KMS-11 (cell line): ENCODE results near the gene OR9Q1.

Source experiments
- H2AFZ ChIP-seq: fragments of 200-600 bp; sonication (generic); 2 replicates; pipeline ENCODE4 v1.6.1; 2016; ENCODE audit warnings: antibody characterized with exemption, mixed run types, low read depth
- H3K27ac ChIP-seq: fragments of 200-600 bp; sonication (generic); 2 replicates; pipeline ENCODE4 v1.6.1; 2016; ENCODE audit warnings: mild to moderate bottlenecking, mixed run types
- H3K27me3 ChIP-seq: fragments of 200-600 bp; sonication (generic); 2 replicates; pipeline ENCODE4 v1.6.1; 2017; ENCODE audit warnings: mild to moderate bottlenecking, low read depth, mixed run types, moderate library complexity; ENCODE audit not compliant: insufficient read depth
- H3K36me3 ChIP-seq: fragments of 200-600 bp; sonication (generic); 2 replicates; pipeline ENCODE4 v1.6.1; 2017; ENCODE audit warnings: mild to moderate bottlenecking, mixed run types; ENCODE audit not compliant: insufficient read depth
- H3K4me1 ChIP-seq: fragments of 200-600 bp; sonication (generic); 2 replicates; pipeline ENCODE4 v1.6.1; 2016; ENCODE audit warnings: mild to moderate bottlenecking, low read depth, mixed run types; ENCODE audit not compliant: poor library complexity, severe bottlenecking
- H3K4me2 ChIP-seq: fragments of 200-600 bp; sonication (generic); 2 replicates; pipeline ENCODE4 v1.7.0; 2016; ENCODE audit warnings: mild to moderate bottlenecking, mixed run types
- H3K4me3 ChIP-seq: fragments of 200-600 bp; sonication (generic); IDR thresholded peaks from 2 replicates; pipeline ENCODE4 v1.6.1; 2017; ENCODE audit warnings: low read depth, low read length, mixed read lengths; ENCODE audit not compliant: insufficient read depth
- H3K79me2 ChIP-seq: fragments of 200-600 bp; sonication (generic); 2 replicates; pipeline ENCODE4 v1.6.1; 2016; ENCODE audit warnings: low read depth, mixed run types; ENCODE audit not compliant: insufficient read depth
- H3K9ac ChIP-seq: fragments of 200-600 bp; sonication (generic); 2 replicates; pipeline ENCODE4 v1.6.1; 2016; ENCODE audit warnings: mild to moderate bottlenecking, mixed run types
- H4K20me1 ChIP-seq: fragments of 200-600 bp; sonication (generic); 2 replicates; pipeline ENCODE4 v1.6.1; 2016; ENCODE audit warnings: mild to moderate bottlenecking, mixed run types; ENCODE audit not compliant: insufficient read depth
- CTCF ChIP-seq: fragments of 200-600 bp; sonication (generic); conservative IDR thresholded peaks from 2 replicates; pipeline ENCODE4 v1.6.1; 2017; ENCODE audit warnings: low read depth, mild to moderate bottlenecking, antibody characterized with exemption, low read length, moderate library complexity, mixed read lengths

Gene OR9Q1

GRCh38 chr11:58067685-58068084 is 44.0 kb downstream of the OR9Q1 start:
- TF ChIP-seq CTCF, result no peak

DNA sequence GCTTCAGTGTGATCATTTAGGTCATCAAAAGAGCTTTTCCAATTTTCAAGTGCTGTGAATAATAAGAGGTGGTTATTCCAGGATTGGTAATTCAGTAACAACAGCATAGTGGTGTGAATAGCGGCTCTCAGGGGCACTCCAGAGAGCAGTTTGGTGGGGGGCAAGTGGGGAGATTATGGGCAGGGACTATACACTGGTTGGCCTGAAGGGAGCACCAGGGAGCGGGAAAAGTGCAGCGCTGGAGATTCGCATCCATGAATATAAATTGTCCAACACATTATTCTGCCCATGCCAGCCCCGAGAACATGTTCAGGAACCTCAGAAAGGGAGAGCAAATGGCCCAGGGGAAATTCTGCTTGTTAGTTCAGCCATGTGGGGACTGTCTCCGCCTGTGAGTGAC is 45.0 kb downstream of the OR9Q1 start:
- no peaks in the 10 kb centered on the region for H3K4me1 ChIP-seq
- no peak overlapping the region for H3K4me2 ChIP-seq
- no peaks in the 10 kb centered on the region for H3K79me2 ChIP-seq
- no peaks in the 10 kb centered on the region for H3K36me3 ChIP-seq
- H2AFZ ChIP-seq, result no peak overlapping the region
- no peaks in the 10 kb centered on the region for H3K27me3 ChIP-seq
- TF ChIP-seq CTCF, result no peak
- H3K9ac ChIP-seq, result no peak overlapping the region
- H3K27ac ChIP-seq, result no peak overlapping the region
- no peaks in the 10 kb centered on the region for H4K20me1 ChIP-seq
- H3K4me3 ChIP-seq, result no peak overlapping the region

More at GRCh38 chr11:58067685-58068084, 44.0 kb downstream of the OR9Q1 start:
- H3K4me2 ChIP-seq, result no peak overlapping the region
- H3K4me1 ChIP-seq, result no peaks in the 10 kb centered on the region
- no peak overlapping the region for H2AFZ ChIP-seq
- no peaks in the 10 kb centered on the region for H3K27me3 ChIP-seq
- H3K79me2 ChIP-seq, result no peaks in the 10 kb centered on the region
- no peaks in the 10 kb centered on the region for H3K36me3 ChIP-seq
- no peak overlapping the region for H3K9ac ChIP-seq
- H3K27ac ChIP-seq, result no peak overlapping the region
- H4K20me1 ChIP-seq, result no peaks in the 10 kb centered on the region
- no peak overlapping the region for H3K4me3 ChIP-seq

DNA sequence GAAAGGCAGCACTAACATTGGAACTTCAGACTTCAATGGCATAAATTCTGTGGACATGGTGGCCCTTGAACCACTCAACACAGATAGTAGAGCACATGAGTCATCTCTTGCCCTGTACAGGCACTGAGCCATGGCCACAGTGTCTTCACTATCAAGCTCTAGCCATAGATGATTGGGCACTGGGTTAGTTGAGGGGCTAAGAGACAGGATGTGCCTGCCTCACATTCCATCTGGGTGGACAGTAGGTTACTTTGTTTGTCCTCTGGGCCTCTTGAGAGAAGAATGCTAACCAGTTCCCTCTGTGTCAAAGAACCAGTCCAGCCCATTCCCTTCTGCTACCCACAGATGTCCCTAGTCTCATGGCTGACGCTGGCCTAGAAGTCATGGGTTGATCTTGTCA is 46.9 kb downstream of the OR9Q1 start:
- Histone ChIP-seq H3K4me3 (no peak overlapping the region), H4K20me1 (no peaks in the 10 kb centered on the region), H3K36me3 (no peaks in the 10 kb centered on the region), H3K4me2 (no peak overlapping the region), H3K27me3 (no peaks in the 10 kb centered on the region), H3K9ac (no peak overlapping the region), H2AFZ (no peak overlapping the region), H3K4me1 (no peaks in the 10 kb centered on the region), H3K79me2 (no peaks in the 10 kb centered on the region), H3K27ac (no peak overlapping the region)
- TF ChIP-seq CTCF, result no peak

- Histone ChIP-seq H3K79me2 (no peaks in the 10 kb centered on the region), H2AFZ (no peak overlapping the region), H3K36me3 (no peaks in the 10 kb centered on the region), H3K27me3 (no peaks in the 10 kb centered on the region), H3K4me3 (no peak overlapping the region), H3K4me2 (no peak overlapping the region), H3K27ac (no peak overlapping the region), H3K4me1 (no peaks in the 10 kb centered on the region), H4K20me1 (no peaks in the 10 kb centered on the region), H3K9ac (no peak overlapping the region)
- no peak for TF ChIP-seq CTCF
Observed at GRCh38 chr11:58075781-58076180, 52.1 kb downstream of the OR9Q1 start.
